Stimulated activated CD8-positive, alpha-beta memory T cell treated with anti-CD3 and anti-CD28 coated beads, Interleukin-12 subunit alpha, Interleukin-12 subunit beta, amount 100 ng/mL, for 24 hours (primary cell): ENCODE measurements around the gene SMYD5.
A peak's percentile ranks its signal among the peaks of the same experiment; 100 is the strongest.
"Not testable (repeated sequence)": the region's sequence is repeated elsewhere in the genome, so short reads cannot be mapped to it uniquely, and the experiment has no call there.

Experiments used
- DNase-seq: peaks from one replicate; pipeline ENCODE4 v3.0.0-alpha.2; 2020; ENCODE audit errors: extremely low read depth

The SMYD5 gene

GRCh38 chr2:73214120-73215035, at the start of gene SMYD5:
TSS of gene SMYD5 (plus strand) at chr2:73214245. CDS start at chr2:73214267, 22 bp downstream.
- DNase-seq, result peak; percentile 76

- not testable (repeated sequence) for DNase-seq
These were observed 48.1 kb upstream of the SMYD5 start for GRCh38 chr2:73165978-73166377.

- DNase-seq, result not testable (repeated sequence)
These were observed 47.2 kb upstream of the SMYD5 start for GRCh38 chr2:73166813-73167212.

DNA sequence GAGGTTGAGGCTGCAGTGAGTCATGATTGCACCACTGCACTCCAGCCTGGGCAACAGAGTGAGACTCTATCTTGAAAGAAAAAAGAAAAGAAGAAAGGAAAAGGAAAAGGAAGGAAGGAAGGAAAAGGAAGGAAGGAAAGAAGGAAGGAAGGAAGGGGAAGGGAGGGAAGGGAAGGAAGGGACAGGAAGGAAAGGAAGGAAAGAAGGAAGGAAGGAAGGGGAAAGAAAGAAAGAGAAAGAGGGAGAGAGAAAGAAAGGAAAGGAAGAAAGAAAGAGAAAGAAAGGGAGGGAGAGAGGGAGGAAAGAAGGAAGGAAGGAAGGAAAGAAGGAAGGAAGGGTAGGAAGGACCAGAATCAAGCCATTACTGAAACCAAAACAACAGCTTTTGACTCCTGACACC, 45.7 kb upstream of the SMYD5 start:
- DNase-seq, result not testable (repeated sequence)

- not testable (repeated sequence) for DNase-seq
These were observed 43.7 kb upstream of the SMYD5 start for GRCh38 chr2:73170341-73170740.

GRCh38 chr2:73172963-73173362, 41.1 kb upstream of the SMYD5 start:
- DNase-seq, result no peak

- DNase-seq, result no peak
These were observed 40.3 kb upstream of the SMYD5 start for GRCh38 chr2:73173781-73174180.

DNA sequence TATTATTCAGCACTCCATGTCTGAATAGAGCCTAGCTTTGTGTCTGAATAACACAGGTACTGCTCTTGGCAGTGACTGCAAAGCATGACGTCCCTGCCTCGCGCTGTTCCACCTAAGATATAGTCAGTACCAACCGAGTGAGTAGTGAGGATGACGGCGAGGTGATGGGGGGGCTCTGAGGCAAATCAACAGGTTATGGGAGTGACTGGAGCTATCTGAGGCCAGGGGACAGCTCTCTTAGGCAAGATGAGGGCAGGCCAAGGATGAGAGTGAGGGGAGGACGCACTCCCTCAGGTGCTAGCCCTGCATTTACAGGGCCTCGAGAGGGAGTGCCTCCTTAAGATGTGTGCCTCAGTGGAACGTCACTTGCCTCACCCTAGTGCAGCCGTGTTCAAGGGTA, 39.8 kb upstream of the SMYD5 start:
- DNase-seq, result no peak

DNA sequence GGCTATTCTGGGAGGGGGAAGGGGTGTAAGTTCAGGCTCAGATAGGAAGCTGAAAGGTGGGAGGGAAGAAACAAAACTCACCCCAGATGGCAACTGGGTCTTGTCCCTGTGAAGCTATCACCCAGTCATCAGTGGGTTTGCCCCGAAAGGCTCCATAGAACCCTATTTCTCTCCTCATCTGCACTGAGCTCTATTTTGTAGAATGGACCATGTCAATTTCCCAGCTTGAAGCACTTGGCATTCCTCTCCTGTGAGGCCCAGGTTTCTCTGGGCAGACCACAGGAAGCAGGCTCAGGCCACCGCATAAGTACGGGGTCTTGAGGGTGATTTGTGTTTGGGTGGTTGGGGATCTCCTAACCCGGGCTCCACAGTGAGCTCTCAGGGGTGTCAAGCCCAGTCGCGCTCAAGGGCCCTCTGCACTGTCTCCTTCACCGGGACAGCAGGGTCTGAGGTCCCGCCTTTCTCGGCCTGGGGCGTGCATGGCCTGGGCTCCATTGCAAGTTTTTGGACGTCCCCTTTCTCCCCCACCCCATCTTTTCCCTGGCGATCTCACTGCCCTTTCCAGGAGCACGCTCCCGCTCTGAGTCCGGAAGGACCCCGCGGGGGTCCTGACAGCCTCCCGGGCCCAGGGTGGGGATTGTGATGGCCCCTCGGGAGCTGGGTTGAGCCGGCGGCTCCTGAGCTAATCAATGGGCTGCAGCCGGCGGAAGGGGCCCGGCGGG, 38.9 kb upstream of the SMYD5 start:
- DNase-seq, result no peak

- no peak for DNase-seq
These were observed 38.3 kb upstream of the SMYD5 start for GRCh38 chr2:73175663-73176204.

DNA sequence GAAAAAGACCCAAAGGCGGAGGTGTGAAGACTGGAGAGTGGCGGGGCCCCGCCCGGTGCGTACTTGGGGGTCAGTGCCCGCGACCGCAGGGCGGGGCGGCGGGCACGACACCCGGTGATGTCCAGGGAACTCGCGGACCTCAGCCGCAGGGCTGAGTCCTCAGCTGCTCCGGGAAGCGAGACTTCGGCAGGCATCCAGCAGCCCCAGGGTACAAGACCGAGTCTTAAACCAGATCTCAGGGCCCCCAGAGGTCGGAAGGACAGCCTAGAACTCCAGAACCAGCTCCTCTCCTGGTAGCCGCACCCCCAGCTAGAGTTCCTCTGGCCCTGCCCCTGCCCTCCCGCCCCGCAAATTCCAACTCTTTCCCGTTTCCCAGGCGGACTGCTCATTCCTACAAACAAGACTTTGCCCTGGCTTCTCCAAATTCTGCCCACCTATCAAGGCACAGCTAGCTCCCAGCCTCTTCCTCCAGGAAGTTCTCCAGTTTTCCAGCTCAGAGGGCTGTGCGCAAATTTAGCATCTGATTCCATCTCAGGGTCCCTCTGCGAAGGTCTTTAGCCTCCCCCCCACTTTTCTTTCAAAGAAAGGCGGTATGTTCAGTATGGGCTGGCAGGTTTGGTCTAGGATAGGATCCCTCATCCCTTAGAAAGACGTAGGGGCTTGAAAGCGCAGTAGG, 37.7 kb upstream of the SMYD5 start:
- no peak for DNase-seq

DNA sequence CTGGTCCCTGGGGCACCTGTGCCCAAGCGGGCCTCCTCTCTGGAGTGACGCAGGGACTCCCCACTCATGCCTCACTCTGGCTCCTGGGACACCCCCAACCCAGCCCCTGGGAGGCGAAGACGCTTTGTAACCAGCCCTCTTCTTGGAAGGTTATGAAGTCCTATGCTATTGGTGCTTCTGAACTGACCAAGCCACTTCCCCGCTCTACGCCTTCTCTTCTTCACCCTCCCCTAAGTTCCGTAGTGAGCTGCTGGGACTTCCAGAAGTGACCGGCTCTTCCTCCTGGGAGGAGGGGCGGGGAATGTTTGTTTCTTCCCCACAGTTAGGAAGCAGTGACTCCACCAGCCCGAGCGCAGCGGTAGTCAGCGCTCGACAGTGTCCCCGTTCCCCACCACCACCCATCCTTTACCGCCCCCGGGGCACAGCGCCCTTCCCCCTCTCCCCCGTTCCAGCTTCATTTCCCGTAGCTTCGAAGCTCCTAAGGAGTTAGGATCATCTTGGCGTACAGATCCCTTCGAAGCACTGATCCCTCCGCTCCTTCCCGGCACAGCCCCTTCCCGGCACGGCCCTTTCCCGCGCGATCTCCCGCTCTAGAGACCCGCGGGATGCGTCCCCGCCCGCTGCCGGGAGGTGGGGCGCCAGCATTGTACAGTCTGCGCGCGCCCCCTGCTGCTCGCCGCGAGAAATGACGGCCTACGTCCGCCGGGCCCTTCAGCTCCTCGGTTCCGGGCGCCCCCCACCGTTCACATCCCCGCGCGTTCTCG, 37.0 kb upstream of the SMYD5 start:
- peak; percentile 66 for DNase-seq

DNA sequence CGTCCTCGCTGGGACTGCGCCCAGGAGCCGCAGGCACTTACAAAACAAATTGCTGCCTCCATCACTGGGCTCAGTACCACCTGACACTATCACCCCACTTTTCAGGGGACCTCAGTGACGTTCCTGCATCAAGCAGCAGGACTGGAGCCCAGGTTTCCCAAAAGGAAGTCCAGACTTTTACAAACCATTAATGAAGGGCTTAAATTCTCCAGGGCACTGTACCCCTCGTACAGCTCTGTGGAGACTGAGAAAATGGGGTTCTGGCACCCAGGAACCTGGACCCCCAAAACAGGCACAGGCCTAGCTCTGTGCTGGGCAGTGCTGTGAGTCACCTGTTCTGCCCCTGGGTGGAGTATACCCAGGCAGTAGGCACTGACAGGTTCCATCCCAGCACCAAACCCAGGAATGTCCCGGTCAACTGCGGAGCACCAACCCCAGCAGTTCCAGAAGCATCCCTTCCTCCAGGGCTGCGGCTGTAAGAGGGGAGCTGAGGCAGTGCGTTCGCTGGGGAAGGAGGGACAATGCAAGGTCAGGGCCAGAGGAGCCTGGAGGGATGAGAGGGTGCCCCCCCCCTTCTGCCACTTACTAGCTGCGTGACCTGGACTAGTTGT, 36.3 kb upstream of the SMYD5 start:
- no peak for DNase-seq

GRCh38 chr2:73185965-73186364, 28.1 kb upstream of the SMYD5 start:
- DNase-seq, result no peak

DNA sequence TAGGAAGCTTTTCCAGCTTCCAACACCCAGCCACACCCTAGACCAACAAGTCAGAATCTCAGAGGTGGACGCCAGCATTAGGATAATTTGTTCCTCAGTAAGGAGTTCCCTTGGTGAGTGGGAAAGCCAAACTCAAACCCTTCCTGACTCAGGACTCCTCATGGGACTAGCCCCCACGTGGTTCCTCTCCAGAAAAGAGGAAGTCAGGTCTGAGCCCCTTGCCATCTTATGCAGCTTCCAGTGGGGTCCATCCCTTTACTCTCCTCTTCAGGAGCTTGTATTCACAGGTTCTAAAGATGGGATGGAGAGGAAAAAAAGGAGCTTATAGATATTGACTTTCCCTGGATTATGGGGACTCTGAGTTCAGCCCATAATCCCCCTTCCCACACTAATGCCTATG, 26.5 kb upstream of the SMYD5 start:
- no peak for DNase-seq

DNA sequence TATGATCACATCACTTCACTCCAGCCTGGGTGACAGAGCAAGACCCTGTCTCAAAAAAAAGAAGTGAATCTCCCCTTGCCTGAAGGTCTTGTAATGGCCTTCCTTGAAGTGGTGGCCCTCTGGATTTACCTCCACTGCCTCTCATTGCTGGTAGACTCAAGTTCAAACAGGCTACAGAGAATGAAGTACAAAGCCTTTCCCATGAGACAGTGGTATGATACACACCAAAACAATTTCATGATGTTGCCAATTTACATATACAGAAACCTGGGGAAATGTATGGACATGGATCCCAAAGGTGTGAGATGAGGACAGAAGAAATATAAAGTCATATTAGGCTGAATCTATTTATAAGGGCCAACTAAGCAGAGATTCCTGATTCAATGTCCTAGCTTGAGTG, 16.5 kb upstream of the SMYD5 start:
- DNase-seq, result no peak

GRCh38 chr2:73200281-73200680, 13.8 kb upstream of the SMYD5 start:
- not testable (repeated sequence) for DNase-seq

DNA sequence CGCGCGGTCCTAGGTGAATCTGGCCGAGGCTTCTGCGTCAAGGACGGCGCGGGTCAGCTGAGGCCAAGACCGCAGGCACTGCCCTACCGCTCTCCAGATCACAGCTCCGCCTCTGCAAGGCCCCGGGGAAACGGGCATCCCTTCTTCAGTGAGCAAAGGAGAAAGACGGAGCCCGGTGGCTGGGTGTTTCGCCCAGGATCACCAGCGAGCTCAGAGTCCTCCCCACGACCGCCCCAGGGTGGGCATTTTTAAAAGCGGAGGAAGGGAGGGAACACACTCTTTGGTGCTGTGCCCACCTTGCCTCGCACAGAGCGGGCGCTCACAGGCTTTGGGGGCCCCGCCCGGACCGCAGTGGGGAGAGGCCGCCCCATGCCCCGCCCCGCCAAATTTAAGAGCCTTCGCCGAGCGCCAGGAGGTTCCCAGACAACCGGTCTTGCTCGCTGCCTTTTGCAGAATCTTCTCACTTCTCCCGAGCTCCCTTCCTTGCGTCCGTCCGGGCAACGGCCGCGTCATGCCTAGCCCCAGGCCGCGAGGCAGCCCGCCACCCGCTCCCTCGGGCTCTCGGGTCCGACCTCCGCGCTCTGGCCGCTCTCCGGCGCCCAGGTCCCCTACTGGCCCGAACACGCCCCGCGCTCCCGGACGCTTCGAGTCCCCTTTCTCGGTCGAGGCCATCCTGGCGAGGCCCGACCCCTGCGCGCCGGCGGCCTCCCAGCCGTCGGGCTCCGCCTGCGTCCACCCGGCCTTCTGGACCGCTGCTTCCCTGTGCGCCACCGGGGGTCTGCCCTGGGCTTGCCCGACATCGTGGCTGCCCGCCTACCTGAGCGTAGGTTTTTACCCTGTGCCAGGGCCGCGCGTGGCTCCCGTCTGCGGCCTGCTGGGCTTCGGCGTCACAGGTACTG, 11.6 kb upstream of the SMYD5 start, which contains the start of gene NOTO:
TSS of gene NOTO (plus strand) at position 419 of the 899 bp plus-strand sequence. CDS start at position 512, 93 bp downstream.
- DNase-seq, result no peak

- no peak for DNase-seq
These were observed 10.9 kb upstream of the SMYD5 start for GRCh38 chr2:73203055-73203681.
